Placental pericyte (primary cell): ENCODE measurements around the gene VPS13D. TPM values are rescaled to one million over a fixed set of nuclear protein-coding genes. Genes with fewer than 3 reads are reported as not detected.

Experiments used
- small RNA-seq: library from RNA; depleted of rRNA; stranded (forward); fragments of <200 nt; gene quantifications from one replicate; pipeline ENCODE3, GENCODE V24; 2012; ENCODE audit warnings: low replicate concordance
- total RNA-seq: library from RNA; depleted of rRNA; stranded (reverse); fragments of >200 nt; gene quantifications from 2 replicates; pipeline ENCODE4 v1.2.3, GENCODE V29; 2012

The VPS13D gene
- 32.0 and 39.1 TPM in 2 replicates for total RNA-seq

DNA sequence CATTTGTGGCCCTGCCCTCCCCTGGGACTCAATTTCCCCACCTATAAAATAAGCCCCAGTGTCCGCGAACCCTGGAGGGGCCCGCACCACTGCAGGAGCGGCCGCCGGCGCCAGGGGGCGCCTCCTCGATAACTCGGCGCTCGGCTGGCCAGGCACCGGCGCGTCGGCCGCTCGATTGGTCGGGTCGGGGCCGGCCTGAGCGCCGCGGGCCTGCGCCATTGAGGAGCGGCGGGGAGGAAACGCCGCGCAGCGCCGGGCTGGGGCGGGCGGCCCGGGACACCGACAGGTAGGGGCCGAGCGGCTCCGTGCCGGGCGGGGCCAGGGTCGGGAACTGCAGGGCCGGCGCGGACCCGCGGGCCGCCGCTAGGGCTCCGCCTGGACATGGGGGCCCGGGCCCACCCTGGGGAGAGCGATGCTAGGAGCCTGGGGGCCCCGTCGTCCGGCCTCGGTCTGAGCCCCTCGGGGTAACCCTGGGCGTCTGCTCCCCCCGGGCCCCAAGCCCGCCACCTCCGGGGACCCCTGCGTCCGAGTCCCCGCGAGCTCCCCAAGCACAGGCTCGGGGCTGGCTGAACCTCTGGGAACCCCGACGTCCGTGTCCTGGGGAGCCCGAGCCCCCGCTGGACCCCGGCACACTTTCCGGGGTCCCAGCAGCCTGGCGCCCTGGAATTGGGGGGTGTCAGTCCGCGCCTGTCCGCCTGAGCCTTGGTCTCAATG lies at the start of gene VPS13D:
TSS of gene VPS13D (plus strand) at position 196 of the 714 bp plus-strand sequence. CDS start 4,237 bp downstream, outside the sequence.

Small RNA genes within 50 kb of the gene (small RNA-seq; reads per million reads assigned to genes)
- gene MIR4632 (not detected), gene RF00156 (2.3 reads per million, percentile 72 among the genes with 10 or more reads in this experiment), gene SNORA59A (not detected)

Other genes starting within 250 kb of the VPS13D start
- gene MFN2, start 249.6 kb upstream of the VPS13D start, total RNA-seq = 72.4 and 97.9 TPM in 2 replicates
- gene MIIP, start 210.5 kb upstream of the VPS13D start, total RNA-seq = 28.2 and 40.2 TPM in 2 replicates
- under 0.01 and 0.14 TPM in 2 replicates for gene TNFRSF8, start 166.7 kb upstream of the VPS13D start, total RNA-seq
- 14.2 and 53.8 TPM in 2 replicates for gene TNFRSF1B, start 63.0 kb upstream of the VPS13D start, total RNA-seq